HG03354 (cell line): ENCODE data around the gene PPP4R2.

Experiments used
- ATAC-seq: cut with Tn5 transposase; IDR thresholded peaks from one replicate; pipeline ENCODE4 v1.9.1; 2021; ENCODE audit warnings: mild to moderate bottlenecking; ENCODE audit not compliant: unreplicated experiment, poor library complexity, severe bottlenecking

The PPP4R2 gene

GRCh38 chr3:73018790-73019441 lies 22.3 kb downstream of the PPP4R2 start:
- no peak for ATAC-seq

GRCh38 chr3:73021301-73021835 lies 24.8 kb downstream of the PPP4R2 start:
- no peak for ATAC-seq

GRCh38 chr3:73024836-73025235 lies 28.2 kb downstream of the PPP4R2 start:
- ATAC-seq, result no peak

GRCh38 chr3:73026111-73026759 lies 29.6 kb downstream of the PPP4R2 start:
- ATAC-seq, result no peak

- ATAC-seq, result no peak
These were observed 30.1 kb downstream of the PPP4R2 start for GRCh38 chr3:73026760-73027113.

GRCh38 chr3:73028803-73029202 lies 32.2 kb downstream of the PPP4R2 start:
- ATAC-seq, result no peak

- ATAC-seq, result no peak
These were observed 32.7 kb downstream of the PPP4R2 start for GRCh38 chr3:73029321-73029796.

GRCh38 chr3:73030073-73030597 lies 33.5 kb downstream of the PPP4R2 start:
- ATAC-seq, result no peak

- ATAC-seq, result no peak
These were observed 35.0 kb downstream of the PPP4R2 start for GRCh38 chr3:73031573-73032103.

GRCh38 chr3:73036694-73037591 lies 40.3 kb downstream of the PPP4R2 start:
- no peak for ATAC-seq

- ATAC-seq, result no peak
These were observed 44.9 kb downstream of the PPP4R2 start for GRCh38 chr3:73041537-73041936.

GRCh38 chr3:73043414-73043813 lies 46.8 kb downstream of the PPP4R2 start:
- ATAC-seq, result no peak

GRCh38 chr3:73045391-73045790 lies 48.8 kb downstream of the PPP4R2 start:
- no peak for ATAC-seq

- no peak for ATAC-seq
These were observed 49.6 kb downstream of the PPP4R2 start for GRCh38 chr3:73046195-73046594.

GRCh38 chr3:73049319-73049718 lies 52.7 kb downstream of the PPP4R2 start:
- no peak for ATAC-seq

- ATAC-seq, result no peak
These were observed 56.2 kb downstream of the PPP4R2 start for GRCh38 chr3:73052857-73053256.

GRCh38 chr3:73055583-73055982 lies 59.0 kb downstream of the PPP4R2 start:
- ATAC-seq, result no peak

GRCh38 chr3:73056014-73056844 lies 59.6 kb downstream of the PPP4R2 start:
- no peak for ATAC-seq

- ATAC-seq, result no peak
These were observed 60.2 kb downstream of the PPP4R2 start for GRCh38 chr3:73056845-73057150.
